ENCODE measurements around the gene COX10.

DNA sequence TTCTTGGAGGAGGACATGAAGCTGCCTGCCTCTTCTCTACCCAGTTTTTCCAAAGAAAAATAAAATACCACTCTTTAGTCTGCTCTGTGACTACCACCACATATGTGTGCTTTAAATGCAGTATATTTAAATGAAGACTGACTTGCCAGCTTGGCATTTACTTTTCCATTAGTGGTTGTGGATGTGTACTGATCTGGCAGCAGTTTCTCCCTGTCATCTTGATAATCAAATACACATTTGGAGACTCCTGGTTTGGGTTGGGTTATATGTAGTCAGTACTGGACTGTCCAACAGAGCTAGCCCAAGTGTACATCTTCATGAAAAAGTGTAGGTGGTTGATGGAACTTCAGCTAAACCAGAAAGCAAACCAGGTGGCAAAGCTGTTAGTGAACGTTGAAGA, 19.9 kb downstream of the COX10 start:
- TF ChIP-seq, protein P1, sequence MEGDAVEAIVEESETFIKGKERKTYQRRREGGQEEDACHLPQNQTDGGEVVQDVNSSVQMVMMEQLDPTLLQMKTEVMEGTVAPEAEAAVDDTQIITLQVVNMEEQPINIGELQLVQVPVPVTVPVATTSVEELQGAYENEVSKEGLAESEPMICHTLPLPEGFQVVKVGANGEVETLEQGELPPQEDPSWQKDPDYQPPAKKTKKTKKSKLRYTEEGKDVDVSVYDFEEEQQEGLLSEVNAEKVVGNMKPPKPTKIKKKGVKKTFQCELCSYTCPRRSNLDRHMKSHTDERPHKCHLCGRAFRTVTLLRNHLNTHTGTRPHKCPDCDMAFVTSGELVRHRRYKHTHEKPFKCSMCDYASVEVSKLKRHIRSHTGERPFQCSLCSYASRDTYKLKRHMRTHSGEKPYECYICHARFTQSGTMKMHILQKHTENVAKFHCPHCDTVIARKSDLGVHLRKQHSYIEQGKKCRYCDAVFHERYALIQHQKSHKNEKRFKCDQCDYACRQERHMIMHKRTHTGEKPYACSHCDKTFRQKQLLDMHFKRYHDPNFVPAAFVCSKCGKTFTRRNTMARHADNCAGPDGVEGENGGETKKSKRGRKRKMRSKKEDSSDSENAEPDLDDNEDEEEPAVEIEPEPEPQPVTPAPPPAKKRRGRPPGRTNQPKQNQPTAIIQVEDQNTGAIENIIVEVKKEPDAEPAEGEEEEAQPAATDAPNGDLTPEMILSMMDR (IDR thresholded peaks at IDR 0.05), result no peak
- TF ChIP-seq POLR2A (IDR thresholded peaks at IDR 0.05), result no peak

All from body of pancreas (tissue), 4 donors.